HL-60 (cell line): ENCODE measurements around the gene ETNK2.

Experiments
- DNase-seq, 2 experiments: peaks; one replicate each; pipeline ENCODE4 v3.0.0-alpha.2; 2010 to 2020; ENCODE audit warnings: low read depth in 1 of 2, low spot score in 1 of 2
- H3K27ac ChIP-seq: fragments of 250-450 bp; sonication (Bioruptor Pico); replicated peaks from 2 replicates; pipeline ENCODE4 v1.5.1; 2020; ENCODE audit warnings: mild to moderate bottlenecking, moderate library complexity
- H3K27me3 ChIP-seq: fragments of 250-450 bp; sonication (Bioruptor Pico); 2 replicates; pipeline ENCODE4 v1.5.1; 2021; ENCODE audit warnings: mild to moderate bottlenecking, moderate library complexity; ENCODE audit not compliant: insufficient read depth, poor library complexity, severe bottlenecking
- H3K4me3 ChIP-seq: replicated peaks from 2 replicates; pipeline ENCODE4 v1.5.1; 2011; ENCODE audit warnings: mild to moderate bottlenecking, control low read depth, low read length; ENCODE audit not compliant: insufficient read depth
- CTCF ChIP-seq: IDR thresholded peaks from one replicate; pipeline ENCODE4 v1.5.1; 2011; ENCODE audit warnings: low read length, control low read depth, inconsistent platforms; ENCODE audit not compliant: insufficient read depth
- GABPA ChIP-seq: IDR thresholded peaks from 2 replicates; pipeline ENCODE4 v1.6.1; 2012; ENCODE audit warnings: low read depth
- POLR2AphosphoS5 ChIP-seq: IDR thresholded peaks from 2 replicates; pipeline ENCODE4 v1.6.1; 2012; ENCODE audit warnings: low read depth
- REST ChIP-seq: IDR thresholded peaks from 2 replicates; pipeline ENCODE4 v1.6.1; 2012; ENCODE audit warnings: low read depth; ENCODE audit not compliant: insufficient replicate concordance
- SPI1 ChIP-seq: IDR thresholded peaks from 2 replicates; pipeline ENCODE4 v1.6.1; 2012; ENCODE audit warnings: low read depth, mild to moderate bottlenecking, borderline replicate concordance

ETNK2 gene

GRCh38 chr1:204143276-204144041 is 8.4 kb downstream of the ETNK2 start:
- Histone ChIP-seq H3K27me3 (peaks cover 10% of the 10 kb centered on the region), H3K4me3 (no peak overlapping the region), H3K27ac (no peak overlapping the region)
- no peak for TF ChIP-seq REST
- TF ChIP-seq CTCF: no peak
- no peak for TF ChIP-seq GABPA
- no peak for TF ChIP-seq POLR2AphosphoS5
- no peak for TF ChIP-seq SPI1
- no peak for DNase-seq

- no peak for DNase-seq
- no peak overlapping the region for H3K4me3 ChIP-seq
- H3K27me3 ChIP-seq: peaks cover 10% of the 10 kb centered on the region
- TF ChIP-seq POLR2AphosphoS5 (no peak), CTCF (no peak), GABPA (no peak), SPI1 (no peak), REST (no peak)
- H3K27ac ChIP-seq: no peak overlapping the region
These were observed 9.5 kb downstream of the ETNK2 start for GRCh38 chr1:204142032-204142974.

- no peak for TF ChIP-seq SPI1
- TF ChIP-seq POLR2AphosphoS5: no peak
- no peak for TF ChIP-seq CTCF
- TF ChIP-seq GABPA: no peak
- TF ChIP-seq REST: no peak
- no peak overlapping the region for H3K4me3 ChIP-seq
- no peak for DNase-seq
- H3K27ac ChIP-seq: no peak overlapping the region
- peaks cover 9% of the 10 kb centered on the region for H3K27me3 ChIP-seq
These were observed 10.7 kb downstream of the ETNK2 start for GRCh38 chr1:204141131-204141530.
